ENCODE results near the gene HUS1B. TPM values are rescaled to one million over a fixed set of nuclear protein-coding genes. Genes with fewer than 3 reads are reported as not detected.

HUS1B gene
- total and polyA plus RNA-seq, 2 experiments from 2014 or later = 1.3 to 3.9 TPM

DNA sequence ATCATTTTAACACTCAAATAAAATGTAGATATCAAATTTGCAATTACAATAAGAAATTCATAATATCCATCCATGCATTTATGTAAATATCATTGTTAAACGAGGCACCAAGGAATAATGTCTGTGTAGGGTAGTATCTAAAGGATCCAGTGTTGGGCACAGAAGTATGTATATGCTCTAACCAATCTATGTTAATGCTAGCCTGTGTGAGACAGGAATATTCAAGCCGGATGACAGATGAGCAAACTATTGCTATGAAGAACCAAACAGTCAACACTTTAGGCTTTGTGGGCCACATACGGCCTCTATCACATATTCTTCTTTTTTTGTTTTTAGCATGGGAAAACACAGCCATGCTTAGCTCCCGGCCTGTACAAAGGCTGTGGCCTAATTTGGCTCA is 45.0 kb downstream of the HUS1B start (continued):
- TF ChIP-seq, protein P1, sequence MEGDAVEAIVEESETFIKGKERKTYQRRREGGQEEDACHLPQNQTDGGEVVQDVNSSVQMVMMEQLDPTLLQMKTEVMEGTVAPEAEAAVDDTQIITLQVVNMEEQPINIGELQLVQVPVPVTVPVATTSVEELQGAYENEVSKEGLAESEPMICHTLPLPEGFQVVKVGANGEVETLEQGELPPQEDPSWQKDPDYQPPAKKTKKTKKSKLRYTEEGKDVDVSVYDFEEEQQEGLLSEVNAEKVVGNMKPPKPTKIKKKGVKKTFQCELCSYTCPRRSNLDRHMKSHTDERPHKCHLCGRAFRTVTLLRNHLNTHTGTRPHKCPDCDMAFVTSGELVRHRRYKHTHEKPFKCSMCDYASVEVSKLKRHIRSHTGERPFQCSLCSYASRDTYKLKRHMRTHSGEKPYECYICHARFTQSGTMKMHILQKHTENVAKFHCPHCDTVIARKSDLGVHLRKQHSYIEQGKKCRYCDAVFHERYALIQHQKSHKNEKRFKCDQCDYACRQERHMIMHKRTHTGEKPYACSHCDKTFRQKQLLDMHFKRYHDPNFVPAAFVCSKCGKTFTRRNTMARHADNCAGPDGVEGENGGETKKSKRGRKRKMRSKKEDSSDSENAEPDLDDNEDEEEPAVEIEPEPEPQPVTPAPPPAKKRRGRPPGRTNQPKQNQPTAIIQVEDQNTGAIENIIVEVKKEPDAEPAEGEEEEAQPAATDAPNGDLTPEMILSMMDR (conservative IDR thresholded peaks at IDR 0.05; ENCODE audit: low read depth in 2 of 2) = no peak
- no peak for TF ChIP-seq STAT1 (IDR thresholded peaks at IDR 0.05; ENCODE audit: unreplicated experiment)

DNA sequence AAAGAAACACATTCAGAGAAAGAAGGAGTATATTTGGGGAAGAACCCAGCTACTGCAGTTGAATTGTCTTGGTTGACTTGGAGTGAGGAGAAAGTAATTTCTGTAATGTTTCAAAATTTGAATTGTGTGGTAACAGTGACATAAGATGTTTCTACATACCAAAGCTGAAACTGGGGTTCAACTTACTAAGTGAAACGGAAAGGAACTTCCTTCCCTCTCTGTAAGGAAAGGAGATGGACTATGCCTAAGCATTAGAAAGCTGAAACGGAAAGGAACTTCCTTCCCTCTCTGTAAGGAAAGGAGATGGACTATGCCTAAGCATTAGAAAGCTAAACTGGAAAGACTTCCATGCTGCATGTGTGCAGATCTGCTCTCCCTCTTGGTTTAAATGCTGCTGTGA is 46.0 kb downstream of the HUS1B start:
- Histone ChIP-seq H3K4me3 (no peak overlapping the region), H3K4me2 (no peak overlapping the region), H3K79me2 (replicated peaks; ENCODE audit: insufficient read depth) (0 out of 2 replicates have a peak, but pooled peaks cover under 1% of the 10 kb centered on the region), H2AFZ (no peak overlapping the region), H4K20me1 (replicated peaks; ENCODE audit: insufficient read depth) (no peaks in the 10 kb centered on the region), H3K9me2 (ENCODE audit: insufficient read depth) (no peaks in the 10 kb centered on the region), H3K27ac (ENCODE audit: low read depth) (no peak overlapping the region), H3K27me3 (ENCODE audit: insufficient read depth) (no peaks in the 10 kb centered on the region), H3K4me1 (ENCODE audit: insufficient read depth) (no peaks in the 10 kb centered on the region), H3F3A (replicated peaks; ENCODE audit: low read depth) (no peaks in the 10 kb centered on the region), H3K36me3 (ENCODE audit: insufficient read depth) (peaks cover 18% of the 10 kb centered on the region; the same call in 1 of the 2 replicates)
- DNase-seq (ENCODE audit: low spot score) (no peak), ATAC-seq (no peak)
- H3K9me3 Mint-ChIP-seq = no peaks in the 10 kb centered on the region; the same call in 2 of the 3 replicates
- H3K4me3 Mint-ChIP-seq = no peak overlapping the region
- no peaks in the 10 kb centered on the region for H3K27me3 Mint-ChIP-seq (ENCODE audit: insufficient read depth, low read depth, poor library complexity)
- H3K27ac Mint-ChIP-seq = no peak overlapping the region
- no peak for TF ChIP-seq NANOG (IDR thresholded peaks at IDR 0.05; ENCODE audit: borderline replicate concordance)
- TF ChIP-seq, protein P2, sequence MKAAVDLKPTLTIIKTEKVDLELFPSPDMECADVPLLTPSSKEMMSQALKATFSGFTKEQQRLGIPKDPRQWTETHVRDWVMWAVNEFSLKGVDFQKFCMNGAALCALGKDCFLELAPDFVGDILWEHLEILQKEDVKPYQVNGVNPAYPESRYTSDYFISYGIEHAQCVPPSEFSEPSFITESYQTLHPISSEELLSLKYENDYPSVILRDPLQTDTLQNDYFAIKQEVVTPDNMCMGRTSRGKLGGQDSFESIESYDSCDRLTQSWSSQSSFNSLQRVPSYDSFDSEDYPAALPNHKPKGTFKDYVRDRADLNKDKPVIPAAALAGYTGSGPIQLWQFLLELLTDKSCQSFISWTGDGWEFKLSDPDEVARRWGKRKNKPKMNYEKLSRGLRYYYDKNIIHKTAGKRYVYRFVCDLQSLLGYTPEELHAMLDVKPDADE (IDR thresholded peaks at IDR 0.05) = no peak
- TF ChIP-seq, protein P3, sequence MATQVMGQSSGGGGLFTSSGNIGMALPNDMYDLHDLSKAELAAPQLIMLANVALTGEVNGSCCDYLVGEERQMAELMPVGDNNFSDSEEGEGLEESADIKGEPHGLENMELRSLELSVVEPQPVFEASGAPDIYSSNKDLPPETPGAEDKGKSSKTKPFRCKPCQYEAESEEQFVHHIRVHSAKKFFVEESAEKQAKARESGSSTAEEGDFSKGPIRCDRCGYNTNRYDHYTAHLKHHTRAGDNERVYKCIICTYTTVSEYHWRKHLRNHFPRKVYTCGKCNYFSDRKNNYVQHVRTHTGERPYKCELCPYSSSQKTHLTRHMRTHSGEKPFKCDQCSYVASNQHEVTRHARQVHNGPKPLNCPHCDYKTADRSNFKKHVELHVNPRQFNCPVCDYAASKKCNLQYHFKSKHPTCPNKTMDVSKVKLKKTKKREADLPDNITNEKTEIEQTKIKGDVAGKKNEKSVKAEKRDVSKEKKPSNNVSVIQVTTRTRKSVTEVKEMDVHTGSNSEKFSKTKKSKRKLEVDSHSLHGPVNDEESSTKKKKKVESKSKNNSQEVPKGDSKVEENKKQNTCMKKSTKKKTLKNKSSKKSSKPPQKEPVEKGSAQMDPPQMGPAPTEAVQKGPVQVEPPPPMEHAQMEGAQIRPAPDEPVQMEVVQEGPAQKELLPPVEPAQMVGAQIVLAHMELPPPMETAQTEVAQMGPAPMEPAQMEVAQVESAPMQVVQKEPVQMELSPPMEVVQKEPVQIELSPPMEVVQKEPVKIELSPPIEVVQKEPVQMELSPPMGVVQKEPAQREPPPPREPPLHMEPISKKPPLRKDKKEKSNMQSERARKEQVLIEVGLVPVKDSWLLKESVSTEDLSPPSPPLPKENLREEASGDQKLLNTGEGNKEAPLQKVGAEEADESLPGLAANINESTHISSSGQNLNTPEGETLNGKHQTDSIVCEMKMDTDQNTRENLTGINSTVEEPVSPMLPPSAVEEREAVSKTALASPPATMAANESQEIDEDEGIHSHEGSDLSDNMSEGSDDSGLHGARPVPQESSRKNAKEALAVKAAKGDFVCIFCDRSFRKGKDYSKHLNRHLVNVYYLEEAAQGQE (IDR thresholded peaks at IDR 0.05; ENCODE audit: unreplicated experiment) = no peak
- no peak for TF ChIP-seq JUNB (IDR thresholded peaks at IDR 0.05; ENCODE audit: unreplicated experiment)
- no peak for TF ChIP-seq STAT1 (IDR thresholded peaks at IDR 0.05; ENCODE audit: unreplicated experiment)
- no peak for TF ChIP-seq EZH2phosphoT487 (IDR thresholded peaks at IDR 0.05; ENCODE audit: unreplicated experiment)
- TF ChIP-seq CREB1 (CRISPR knock-in tag; IDR thresholded peaks at IDR 0.05; ENCODE audit: low read depth) = no peak
- TF ChIP-seq POLR2AphosphoS5 (IDR thresholded peaks at IDR 0.05; ENCODE audit: low read depth) = no peak
- no peak for TF ChIP-seq EZH2 (IDR thresholded peaks at IDR 0.05; ENCODE audit: low read depth, unreplicated experiment)
- no peak for TF ChIP-seq ZNF114 (CRISPR knock-in tag; IDR thresholded peaks at IDR 0.05)
- H3K4me1 Mint-ChIP-seq = no peaks in the 10 kb centered on the region; the same call in 2 of the 3 replicates
- peaks cover 22% of the 10 kb centered on the region for H3K36me3 Mint-ChIP-seq (ENCODE audit: low read depth)
